ENCODE data around the gene SLC4A3. TPM values are rescaled to one million over a fixed set of nuclear protein-coding genes. Genes with fewer than 3 reads are reported as not detected.

The SLC4A3 gene
- total and polyA plus RNA-seq, 3 experiments from 2014 or later, result 0.13 TPM; not detected in 2

DNA sequence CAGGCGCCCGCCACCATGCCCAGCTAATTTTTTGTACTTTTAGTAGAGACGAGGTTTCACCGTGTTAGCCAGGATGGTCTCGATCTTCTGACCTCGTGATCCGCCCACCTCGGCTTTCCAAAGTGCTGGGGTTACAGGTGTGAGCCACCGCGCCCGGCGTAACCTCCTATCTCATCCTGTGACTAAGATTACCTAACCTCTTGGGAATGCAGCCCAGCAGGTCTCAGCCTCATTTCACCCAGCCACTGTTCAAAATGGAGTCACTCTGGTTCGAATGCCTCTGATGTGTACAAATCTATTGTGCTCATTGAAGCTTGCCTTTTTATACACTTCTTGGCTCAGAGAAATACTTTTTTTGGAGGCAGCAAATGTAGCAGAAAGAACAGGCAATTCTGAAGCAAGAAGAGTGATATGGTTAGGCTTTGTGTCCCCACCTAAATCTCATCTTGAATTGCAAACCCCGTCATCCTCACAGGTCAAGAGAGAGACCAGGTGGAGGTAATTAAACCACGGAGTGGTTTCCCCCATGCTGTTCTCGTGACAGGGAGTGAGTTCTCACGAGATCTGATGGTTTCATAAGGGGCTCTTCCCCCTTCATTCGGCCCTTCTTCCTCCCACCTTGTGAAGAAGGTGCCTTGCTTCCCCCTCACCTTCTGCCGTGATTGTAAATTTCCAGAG, 60.6 kb downstream of the SLC4A3 start:
- DNase-seq, result no peak
- Mint-ChIP-seq H3K27me3 (peaks cover 24 to 65% of the 10 kb centered on the region in 2 donors), H3K36me3 (no peaks in the 10 kb centered on the region), H3K9me3 (no peaks in the 10 kb centered on the region), H3K4me3 (peak overlapping the region in 1 of 7 donors; percentile 74), H3K27ac (no peak overlapping the region), H3K4me1 (peaks cover 7 to 13% (median 10%) of the 10 kb centered on the region in 3 donors)
- no peaks in the 10 kb centered on the region for H3K36me3 ChIP-seq (ENCODE audit: insufficient read depth, low read length)
- no peak overlapping the region for H3K4me3 ChIP-seq (ENCODE audit: low read length)
- peaks cover 4% of the 10 kb centered on the region for H3K4me1 ChIP-seq (ENCODE audit: insufficient read depth, low read length)
- ChIA-PET POLR2A (no interaction called here), CTCF (no interaction called here)
- H3K9me3 ChIP-seq (ENCODE audit: low read length), result no peaks in the 10 kb centered on the region
- H3K27me3 ChIP-seq (ENCODE audit: insufficient read depth, low read length, poor library complexity, severe bottlenecking), result no peaks in the 10 kb centered on the region
- no peak overlapping the region for H3K27ac ChIP-seq (ENCODE audit: low read depth, low read length)

DNA sequence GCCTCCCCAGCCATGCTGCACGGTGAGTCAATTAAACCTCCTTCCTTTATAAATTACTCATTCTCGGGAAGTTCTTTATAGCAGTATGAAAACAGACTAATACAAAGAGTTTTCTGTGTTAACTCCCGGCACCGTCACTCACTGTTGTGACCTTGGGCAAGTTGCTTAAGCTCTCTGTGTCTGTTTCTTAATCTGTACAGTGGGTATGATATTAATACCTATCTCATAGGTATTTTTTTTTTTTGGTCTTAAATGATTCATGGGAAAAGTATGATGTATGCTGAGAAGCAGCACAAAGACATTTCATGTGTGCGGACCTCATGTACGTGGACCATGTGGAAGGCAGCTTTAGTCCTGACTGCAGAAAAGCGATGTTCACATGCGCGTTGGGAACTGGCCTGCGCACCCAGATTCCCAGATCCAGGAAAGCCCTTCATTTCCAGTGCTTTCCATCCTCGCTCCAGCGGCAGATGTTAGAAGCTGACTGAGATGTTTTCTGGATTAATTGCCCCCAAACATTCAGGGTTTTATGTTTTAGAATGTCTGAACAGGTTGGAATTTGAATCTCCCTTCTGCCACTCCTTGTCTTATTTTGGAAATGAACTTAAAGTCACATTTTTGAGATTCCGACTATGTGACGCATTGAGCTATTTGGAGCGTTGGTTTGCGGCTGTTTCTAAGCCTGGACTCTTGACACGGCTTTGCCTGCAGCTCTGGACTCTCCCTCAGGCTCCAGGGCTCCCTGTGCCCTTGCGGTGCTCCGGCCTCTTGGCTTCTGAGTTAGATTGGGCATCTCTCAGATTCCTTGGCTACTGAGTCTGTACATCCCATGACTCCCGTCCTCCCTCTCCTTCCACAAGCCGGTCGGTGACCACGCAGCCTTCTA, 61.4 kb downstream of the SLC4A3 start:
- peaks cover 4% of the 10 kb centered on the region for H3K4me1 ChIP-seq (ENCODE audit: insufficient read depth, low read length)
- Mint-ChIP-seq H3K9me3 (peaks cover 0 to 3% (median 0%) of the 10 kb centered on the region in 5 donors), H3K36me3 (no peaks in the 10 kb centered on the region), H3K4me3 (peak overlapping the region in 1 of 7 donors; percentile 74), H3K27ac (no peak overlapping the region), H3K27me3 (peaks cover 31 to 67% of the 10 kb centered on the region in 2 donors), H3K4me1 (peaks cover 7 to 13% (median 10%) of the 10 kb centered on the region in 3 donors)
- ChIA-PET POLR2A (no interaction called here), CTCF (interaction anchor here (0.8 to 1.3 kb wide), 3 partner anchors 11 to 56 kb away, joined by 3 read pairs; no protein-coding TSS in a partner anchor)
- H3K27ac ChIP-seq (ENCODE audit: low read depth, low read length), result no peak overlapping the region
- H3K4me3 ChIP-seq (ENCODE audit: low read length), result no peak overlapping the region
- H3K36me3 ChIP-seq (ENCODE audit: insufficient read depth, low read length), result no peaks in the 10 kb centered on the region
- no peaks in the 10 kb centered on the region for H3K9me3 ChIP-seq (ENCODE audit: low read length)
- H3K27me3 ChIP-seq (ENCODE audit: insufficient read depth, low read length, poor library complexity, severe bottlenecking), result no peaks in the 10 kb centered on the region
- no peak for DNase-seq

DNA sequence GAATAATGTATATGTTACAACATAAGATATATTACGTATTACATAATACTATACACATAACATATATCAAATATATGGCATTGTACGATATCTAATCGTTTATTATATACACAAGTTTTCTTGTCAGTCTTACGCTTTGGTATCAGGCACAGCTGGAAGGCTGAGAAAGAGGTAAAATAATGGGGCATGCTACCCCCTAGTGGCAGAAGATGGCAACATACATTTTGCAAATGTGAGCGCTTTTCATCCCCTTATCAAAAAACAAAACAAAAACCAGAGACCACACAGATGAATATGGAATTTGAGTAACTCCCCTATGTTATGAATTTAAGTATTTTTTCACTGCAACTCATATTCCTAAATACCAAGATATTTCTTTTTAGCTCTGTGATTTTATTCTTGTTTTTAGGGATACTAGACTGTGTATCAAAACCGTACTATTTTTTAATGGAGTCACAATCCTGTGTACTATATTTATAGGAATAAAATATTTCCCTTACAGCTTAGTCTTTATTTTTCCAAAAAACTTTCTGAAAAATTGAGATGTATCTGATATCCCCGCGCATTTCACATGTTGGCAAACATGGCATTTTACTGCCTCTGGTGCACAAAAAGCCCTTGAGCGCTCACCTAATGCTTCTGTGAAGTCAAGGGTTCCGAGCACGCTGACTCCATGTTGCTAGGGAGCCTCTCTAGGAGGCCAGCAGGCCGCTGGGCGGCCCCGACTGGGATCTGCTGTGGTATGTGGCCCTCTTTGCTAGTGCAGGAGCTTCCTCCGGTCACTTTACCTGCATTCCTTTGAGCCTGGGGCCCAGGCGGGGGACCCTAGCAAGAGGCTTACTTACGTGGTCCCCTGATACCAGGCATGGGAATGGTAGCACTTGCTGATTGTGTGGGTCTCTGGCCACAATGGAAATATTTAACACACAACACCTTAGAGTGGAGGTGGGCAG, 62.5 kb downstream of the SLC4A3 start:
- peaks cover 28 to 69% of the 10 kb centered on the region in 2 donors for H3K27me3 Mint-ChIP-seq
- no peak overlapping the region for H3K4me3 ChIP-seq (ENCODE audit: low read length)
- no peaks in the 10 kb centered on the region for H3K9me3 ChIP-seq (ENCODE audit: low read length)
- H3K4me1 Mint-ChIP-seq, result peaks cover 7 to 10% (median 7%) of the 10 kb centered on the region in 3 donors
- H3K27me3 ChIP-seq (ENCODE audit: insufficient read depth, low read length, poor library complexity, severe bottlenecking), result no peaks in the 10 kb centered on the region
- no peak overlapping the region for H3K27ac ChIP-seq (ENCODE audit: low read depth, low read length)
- no peaks in the 10 kb centered on the region for H3K36me3 Mint-ChIP-seq
- H3K9me3 Mint-ChIP-seq, result peaks cover 0 to 3% (median 0%) of the 10 kb centered on the region in 5 donors
- CTCF ChIA-PET, result interaction anchor here (0.8 to 1.3 kb wide), 4 partner anchors 10 to 55 kb away, joined by 3 read pairs; no protein-coding TSS in a partner anchor
- H3K36me3 ChIP-seq (ENCODE audit: insufficient read depth, low read length), result no peaks in the 10 kb centered on the region
- no peak overlapping the region for H3K27ac Mint-ChIP-seq
- POLR2A ChIA-PET, result no interaction called here
- peak in 1 of 5 donors; percentile 41 for DNase-seq
- no peak overlapping the region for H3K4me3 Mint-ChIP-seq
- H3K4me1 ChIP-seq (ENCODE audit: insufficient read depth, low read length), result peaks cover under 1% of the 10 kb centered on the region

DNA sequence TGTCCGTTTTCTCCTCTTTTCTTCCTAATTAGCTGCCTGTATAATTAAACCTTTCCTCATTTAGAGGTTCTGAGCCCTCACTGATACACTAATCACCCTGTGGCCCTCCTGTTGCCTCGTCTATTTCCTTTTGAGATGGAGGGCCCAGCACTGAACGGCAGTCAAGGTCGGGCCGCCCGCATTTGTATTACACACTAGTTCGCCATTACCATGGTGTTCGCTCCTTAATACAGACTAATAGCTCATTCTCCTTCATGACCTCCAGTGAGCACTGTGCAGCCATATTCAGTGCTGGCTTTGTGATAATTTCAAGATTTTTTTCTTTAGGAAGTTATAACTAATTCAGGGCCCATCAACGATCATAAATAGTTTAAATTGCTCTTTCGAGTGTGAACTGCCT, 64.1 kb downstream of the SLC4A3 start:
- Histone ChIP-seq H3K4me3 (ENCODE audit: low read length) (no peak overlapping the region), H3K27me3 (ENCODE audit: insufficient read depth, low read length, poor library complexity, severe bottlenecking) (no peaks in the 10 kb centered on the region), H3K9me3 (ENCODE audit: low read length) (no peaks in the 10 kb centered on the region), H3K4me1 (ENCODE audit: insufficient read depth, low read length) (no peaks in the 10 kb centered on the region), H3K27ac (ENCODE audit: low read depth, low read length) (no peak overlapping the region), H3K36me3 (ENCODE audit: insufficient read depth, low read length) (no peaks in the 10 kb centered on the region)
- Mint-ChIP-seq H3K36me3 (no peaks in the 10 kb centered on the region), H3K4me3 (no peak overlapping the region), H3K9me3 (peaks cover 0 to 3% (median 2%) of the 10 kb centered on the region in 5 donors), H3K27ac (no peak overlapping the region), H3K4me1 (no peaks in the 10 kb centered on the region), H3K27me3 (peaks cover 28 to 76% of the 10 kb centered on the region in 2 donors)
- ChIA-PET CTCF (interaction anchor here (1.3 kb wide), 1 partner anchor 16 kb away, joined by 4 read pairs; no protein-coding TSS in a partner anchor), POLR2A (no interaction called here)
- DNase-seq, result no peak

Other genes with a start within 250 kb of the SLC4A3 start
- gene DNPEP, start 239.7 kb upstream of the SLC4A3 start, total RNA-seq, result 100 to 1,000 TPM; 112 to 116 TPM
- gene DNPEP, start 239.7 kb upstream of the SLC4A3 start, polyA plus RNA-seq, result 69.1 TPM
- not detected for gene DES, start 209.3 kb upstream of the SLC4A3 start, total RNA-seq
- not detected for gene DES, start 209.3 kb upstream of the SLC4A3 start, polyA plus RNA-seq
- gene SPEG, start 192.8 kb upstream of the SLC4A3 start, total RNA-seq, result 1 to 10 TPM in 1 of 2 experiments, under 1 TPM in 1; 0.94 to 1.0 TPM
- 0.48 TPM for gene SPEG, start 192.8 kb upstream of the SLC4A3 start, polyA plus RNA-seq
- 10 to 100 TPM; 36.9 to 37.1 TPM for gene GMPPA, start 128.7 kb upstream of the SLC4A3 start, total RNA-seq
- gene GMPPA, start 128.7 kb upstream of the SLC4A3 start, polyA plus RNA-seq, result 32.5 TPM
- gene ASIC4, start 113.1 kb upstream of the SLC4A3 start, total RNA-seq, result not detected
- gene ASIC4, start 113.1 kb upstream of the SLC4A3 start, polyA plus RNA-seq, result not detected
- 10 to 100 TPM; 32.9 to 36.5 TPM for gene CHPF, start 83.8 kb upstream of the SLC4A3 start, total RNA-seq
- gene CHPF, start 83.8 kb upstream of the SLC4A3 start, polyA plus RNA-seq, result 8.7 TPM
- gene TMEM198, start 83.6 kb upstream of the SLC4A3 start, total RNA-seq, result 1 to 10 TPM; 5.2 to 6.0 TPM
- not detected for gene TMEM198, start 83.6 kb upstream of the SLC4A3 start, polyA plus RNA-seq
- gene OBSL1, start 56.1 kb upstream of the SLC4A3 start, total RNA-seq, result under 1 TPM; 0.48 to 0.69 TPM
- gene OBSL1, start 56.1 kb upstream of the SLC4A3 start, polyA plus RNA-seq, result not detected
- gene INHA, start 55.3 kb upstream of the SLC4A3 start, total RNA-seq, result not detected
- not detected for gene INHA, start 55.3 kb upstream of the SLC4A3 start, polyA plus RNA-seq
- 10 to 100 TPM; 26.2 to 32.2 TPM for gene STK11IP, start 29.8 kb upstream of the SLC4A3 start, total RNA-seq
- gene STK11IP, start 29.8 kb upstream of the SLC4A3 start, polyA plus RNA-seq, result 12.6 TPM